Gastroesophageal sphincter (tissue), 4 donors: ENCODE data around the gene SP110. TPM values are rescaled to one million over a fixed set of nuclear protein-coding genes. Genes with fewer than 3 reads are reported as not detected.

Experiments
- ATAC-seq: fragments of 150-250 bp; one replicate; pipeline ENCODE4 v1.9.1; 2016; ENCODE audit warnings: mild to moderate bottlenecking, moderate library complexity
- H3K27ac ChIP-seq, 4 donors: fragments of 200-600 bp; sonication (generic) in 3 of 4; 1 replicate in 3 of 4; 2 replicates in 1 of 4; pipeline ENCODE4 v1.5.1; 2016 to 2019
- H3K27me3 ChIP-seq: fragments of 200-600 bp; sonication (generic); one replicate; pipeline ENCODE4 v1.5.1; 2019
- H3K36me3 ChIP-seq, 2 donors: fragments of 200-600 bp; sonication (generic); one replicate each; pipeline ENCODE4 v1.5.1; 2019; ENCODE audit warnings: control low read depth in 1 of 2
- H3K4me1 ChIP-seq, 3 donors: fragments of 200-600 bp; sonication (generic); 1 replicate in 2 of 3; 2 replicates in 1 of 3; pipeline ENCODE4 v1.5.1; 2016 to 2019; ENCODE audit warnings: control low read depth in 2 of 3
- H3K4me3 ChIP-seq, 2 donors: fragments of 200-600 bp; sonication (generic); one replicate each; pipeline ENCODE4 v1.5.1; 2019; ENCODE audit warnings: mild to moderate bottlenecking in 1 of 2, moderate library complexity in 1 of 2
- H3K9me3 ChIP-seq, 3 donors: fragments of 200-600 bp; sonication (generic); one replicate each; pipeline ENCODE4 v1.5.1; 2017 to 2019; ENCODE audit warnings: control low read depth in 2 of 3
- CTCF ChIP-seq, 4 experiments: fragments of 200-600 bp in 2 of 4; fragments of 450-650 bp in 2 of 4; sonication (generic) in 1 of 4; IDR thresholded peaks; one replicate each; pipeline ENCODE4 v1.5.1; 2017 to 2019; ENCODE audit warnings: antibody characterized with exemption in 4 of 4, mild to moderate bottlenecking in 2 of 4, moderate library complexity in 2 of 4
- EP300 ChIP-seq: sonication (generic); formaldehyde crosslinking; IDR thresholded peaks from one replicate; pipeline ENCODE4 v1.6.1; 2017; ENCODE audit warnings: antibody characterized with exemption, mild to moderate bottlenecking
- POLR2A ChIP-seq, 2 donors: fragments of 450-650 bp; IDR thresholded peaks; one replicate each; pipeline ENCODE4 v1.6.1; 2017; ENCODE audit warnings: antibody characterized with exemption in 2 of 2, mild to moderate bottlenecking in 2 of 2, moderate library complexity in 1 of 2
- POLR2AphosphoS5 ChIP-seq: sonication (generic); formaldehyde crosslinking; IDR thresholded peaks from one replicate; pipeline ENCODE4 v1.6.1; 2017; ENCODE audit warnings: antibody characterized with exemption
- WGBS, 2 donors: methylation state at CpG; one replicate each; pipeline ENCODE4 v1.1.5; 2018; ENCODE audit warnings: low coverage in 1 of 2; 5-methylcytosine and 5-hydroxymethylcytosine counted together
- total RNA-seq, 4 donors: library from RNA; depleted of rRNA; stranded (reverse); fragments of >200 nt; gene quantifications; one replicate each; pipeline ENCODE4 v1.1.0, GENCODE V29; 2016

The SP110 gene
- total RNA-seq, 4 donors from 2014 or later = 16.3 to 37.5 (median 19.2) TPM

- WGBS, 2 donors = 80% methylated on average over 1 of the region's 2 CpGs; no CpG with 5 or more reads in 1 of the 2 donors
- Histone ChIP-seq H3K36me3 (peaks cover 0 to 95% of the 10 kb centered on the region in 2 donors), H3K9me3 (no peaks in the 10 kb centered on the region), H3K4me3 (no peak overlapping the region), H3K4me1 (no peaks in the 10 kb centered on the region), H3K27me3 (no peaks in the 10 kb centered on the region), H3K27ac (no peak overlapping the region)
- no peak for ATAC-seq
- TF ChIP-seq EP300 = no peak
- TF ChIP-seq CTCF (IDR thresholded peaks at IDR 0.05) = no peak
- no peak for TF ChIP-seq POLR2A (IDR thresholded peaks at IDR 0.05)
- no peak for TF ChIP-seq POLR2AphosphoS5
Measured at GRCh38 chr2:230181195-230181594, 38.6 kb downstream of the SP110 start.

- Histone ChIP-seq H3K4me3 (no peak overlapping the region), H3K27me3 (no peaks in the 10 kb centered on the region), H3K27ac (no peak overlapping the region), H3K4me1 (no peaks in the 10 kb centered on the region), H3K36me3 (peaks cover 0 to 96% of the 10 kb centered on the region in 2 donors), H3K9me3 (no peaks in the 10 kb centered on the region)
- no peak for ATAC-seq
- TF ChIP-seq POLR2A (IDR thresholded peaks at IDR 0.05) (no peak), EP300 (no peak), CTCF (IDR thresholded peaks at IDR 0.05) (no peak), POLR2AphosphoS5 (no peak)
- WGBS, 2 donors = 60 to 93% methylated on average over 1 to 7 of the region's 7 CpGs
Measured at GRCh38 chr2:230179907-230180306, 39.9 kb downstream of the SP110 start.

GRCh38 chr2:230178546-230179485, 41.0 kb downstream of the SP110 start:
- ATAC-seq = no peak
- Histone ChIP-seq H3K27ac (no peak overlapping the region), H3K4me3 (no peak overlapping the region), H3K27me3 (no peaks in the 10 kb centered on the region), H3K4me1 (no peaks in the 10 kb centered on the region), H3K9me3 (no peaks in the 10 kb centered on the region), H3K36me3 (peaks cover 0 to 96% of the 10 kb centered on the region in 2 donors)
- 67 to 100% methylated on average over 1 of the region's 7 CpGs for WGBS, 2 donors
- TF ChIP-seq POLR2AphosphoS5 = no peak

GRCh38 chr2:230176996-230177395, 42.8 kb downstream of the SP110 start:
- Histone ChIP-seq H3K4me1 (no peaks in the 10 kb centered on the region), H3K36me3 (peaks cover 0 to 97% of the 10 kb centered on the region in 2 donors), H3K9me3 (no peaks in the 10 kb centered on the region), H3K27ac (no peak overlapping the region), H3K27me3 (no peaks in the 10 kb centered on the region), H3K4me3 (no peak overlapping the region)
- no peak for ATAC-seq
- TF ChIP-seq POLR2AphosphoS5 = no peak
- TF ChIP-seq EP300 = no peak
- no peak for TF ChIP-seq CTCF (IDR thresholded peaks at IDR 0.05)
- no peak for TF ChIP-seq POLR2A (IDR thresholded peaks at IDR 0.05)
- 100% methylated on average over 1 of the region's 3 CpGs for WGBS, 2 donors

GRCh38 chr2:230174466-230174865, 45.3 kb downstream of the SP110 start:
- H3K36me3 ChIP-seq = peaks cover 0 to 86% of the 10 kb centered on the region in 2 donors
- ATAC-seq = no peak
- no peak overlapping the region for H3K27ac ChIP-seq
- H3K9me3 ChIP-seq = no peaks in the 10 kb centered on the region
- TF ChIP-seq POLR2AphosphoS5 (no peak), POLR2A (IDR thresholded peaks at IDR 0.05) (no peak), CTCF (IDR thresholded peaks at IDR 0.05) (no peak), EP300 (no peak)
- no peak overlapping the region for H3K4me3 ChIP-seq
- H3K4me1 ChIP-seq = no peaks in the 10 kb centered on the region
- 100% methylated on average over 1 to 2 of the region's 7 CpGs for WGBS, 2 donors
- H3K27me3 ChIP-seq = no peaks in the 10 kb centered on the region
